ENCODE results near the gene ECSCR. TPM values are rescaled to one million over a fixed set of nuclear protein-coding genes. Genes with fewer than 3 reads are reported as not detected.

Gene ECSCR
- polyA plus RNA-seq, 1 donor from 2014 or later = not detected

DNA sequence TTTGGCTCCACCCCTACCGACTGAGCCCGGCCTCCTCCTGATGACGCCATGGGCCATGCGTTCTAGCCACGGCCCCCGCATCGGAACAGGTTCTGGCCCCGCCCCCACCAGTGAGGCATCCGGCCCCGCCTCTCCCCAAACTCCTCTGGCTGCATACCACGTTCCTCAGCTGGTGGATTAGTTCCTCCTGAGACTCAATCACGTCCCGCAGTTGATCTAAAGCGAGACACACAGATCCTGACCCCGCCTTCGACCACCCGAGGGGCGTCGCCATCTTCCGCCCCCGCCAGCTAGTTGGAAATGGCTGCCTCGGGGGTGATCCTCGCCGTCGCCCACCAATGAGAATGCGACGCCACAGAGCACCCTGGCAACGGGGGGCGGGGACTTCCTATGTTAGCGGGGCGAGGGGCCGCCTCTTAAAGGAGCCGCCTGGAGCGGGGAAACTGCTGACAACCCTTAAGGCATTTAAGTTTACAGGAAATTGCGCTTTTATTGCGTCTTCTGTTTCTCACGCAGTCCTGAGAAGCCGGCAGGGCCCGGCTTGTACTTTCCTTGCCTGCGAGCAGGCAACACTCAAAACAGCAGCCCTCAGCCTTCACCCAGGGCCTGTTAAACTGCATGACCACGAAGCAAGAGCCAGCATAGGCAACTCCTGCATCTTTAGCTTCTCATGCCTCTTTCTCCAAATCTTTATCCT is 58.6 kb downstream of the ECSCR start, which contains the start of gene SPATA24:
Gene SPATA24 (minus strand): TSS at position 303 of the 697 bp plus-strand sequence. CDS start 29 bp downstream, at position 274.
- peak; percentile 89 for TF ChIP-seq MXI1 (conservative IDR thresholded peaks at IDR 0.05; ENCODE audit: poor library complexity, severe bottlenecking)
- TF ChIP-seq TAF1 (IDR thresholded peaks at IDR 0.05; ENCODE audit: low read depth) = no peak
- TF ChIP-seq SMC3 (conservative IDR thresholded peaks at IDR 0.05; ENCODE audit: poor library complexity) = peak; percentile 38
- TF ChIP-seq POLR2AphosphoS5 (IDR thresholded peaks at IDR 0.05) = peak; percentile 68
- no peak for TF ChIP-seq EP300 (conservative IDR thresholded peaks at IDR 0.05; ENCODE audit: poor library complexity, severe bottlenecking)
- no peak for TF ChIP-seq EZH2 (IDR thresholded peaks at IDR 0.05; ENCODE audit: borderline replicate concordance, insufficient read depth, low read length, poor library complexity, severe bottlenecking)

DNA sequence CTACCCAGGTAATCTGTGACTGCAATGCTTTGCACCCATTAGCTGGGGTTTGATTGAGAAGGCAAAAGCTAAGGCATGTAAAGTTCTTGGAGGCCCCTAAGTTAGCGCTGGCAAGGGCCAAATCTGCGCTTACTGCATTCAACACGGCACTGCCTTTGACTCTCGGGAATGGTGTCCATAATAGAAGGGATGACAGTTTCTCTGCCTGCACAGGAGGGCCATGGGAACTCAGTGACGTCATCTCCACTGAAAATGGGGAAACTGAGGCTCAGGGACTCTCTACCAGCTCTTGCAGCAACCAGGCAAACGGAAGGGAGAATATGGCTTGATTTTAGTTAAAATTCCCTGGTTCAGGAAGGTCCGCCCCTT is 59.1 kb downstream of the ECSCR start:
- Histone ChIP-seq H2AFZ (ENCODE audit: low read depth, low read length) (peak overlapping the region; percentile 35), H3K36me3 (ENCODE audit: insufficient read depth, low read length) (no peaks in the 10 kb centered on the region), H4K20me1 (ENCODE audit: insufficient read depth) (no peaks in the 10 kb centered on the region), H3K4me2 (ENCODE audit: low read length) (peak overlapping the region; percentile 90), H3K9ac (ENCODE audit: low read length) (peak overlapping the region; percentile 80), H3K27ac (ENCODE audit: low read length) (peak overlapping the region; percentile 95), H3F3A (ENCODE audit: insufficient read depth, low read length, poor library complexity, severe bottlenecking) (no peaks in the 10 kb centered on the region), H3K79me2 (replicated peaks; ENCODE audit: insufficient read depth, low read length) (no peaks in the 10 kb centered on the region), H3K27me3 (ENCODE audit: insufficient read depth, low read depth, low read length) (no peaks in the 10 kb centered on the region), H3K9me3 (ENCODE audit: low read length) (no peaks in the 10 kb centered on the region), H3K4me3 (ENCODE audit: low read length) (peak overlapping the region; percentile 73), H3K9me2 (ENCODE audit: insufficient read depth, low read length) (no peaks in the 10 kb centered on the region)
- no peak for TF ChIP-seq MXI1 (conservative IDR thresholded peaks at IDR 0.05; ENCODE audit: poor library complexity, severe bottlenecking)
- TF ChIP-seq POLR2AphosphoS5 (IDR thresholded peaks at IDR 0.05) = no peak
- no peak for TF ChIP-seq TAF1 (IDR thresholded peaks at IDR 0.05; ENCODE audit: low read depth)
- TF ChIP-seq RAD21 (conservative IDR thresholded peaks at IDR 0.05) = no peak
- TF ChIP-seq EZH2 (IDR thresholded peaks at IDR 0.05; ENCODE audit: borderline replicate concordance, insufficient read depth, low read length, poor library complexity, severe bottlenecking) = no peak
- TF ChIP-seq, protein P1, sequence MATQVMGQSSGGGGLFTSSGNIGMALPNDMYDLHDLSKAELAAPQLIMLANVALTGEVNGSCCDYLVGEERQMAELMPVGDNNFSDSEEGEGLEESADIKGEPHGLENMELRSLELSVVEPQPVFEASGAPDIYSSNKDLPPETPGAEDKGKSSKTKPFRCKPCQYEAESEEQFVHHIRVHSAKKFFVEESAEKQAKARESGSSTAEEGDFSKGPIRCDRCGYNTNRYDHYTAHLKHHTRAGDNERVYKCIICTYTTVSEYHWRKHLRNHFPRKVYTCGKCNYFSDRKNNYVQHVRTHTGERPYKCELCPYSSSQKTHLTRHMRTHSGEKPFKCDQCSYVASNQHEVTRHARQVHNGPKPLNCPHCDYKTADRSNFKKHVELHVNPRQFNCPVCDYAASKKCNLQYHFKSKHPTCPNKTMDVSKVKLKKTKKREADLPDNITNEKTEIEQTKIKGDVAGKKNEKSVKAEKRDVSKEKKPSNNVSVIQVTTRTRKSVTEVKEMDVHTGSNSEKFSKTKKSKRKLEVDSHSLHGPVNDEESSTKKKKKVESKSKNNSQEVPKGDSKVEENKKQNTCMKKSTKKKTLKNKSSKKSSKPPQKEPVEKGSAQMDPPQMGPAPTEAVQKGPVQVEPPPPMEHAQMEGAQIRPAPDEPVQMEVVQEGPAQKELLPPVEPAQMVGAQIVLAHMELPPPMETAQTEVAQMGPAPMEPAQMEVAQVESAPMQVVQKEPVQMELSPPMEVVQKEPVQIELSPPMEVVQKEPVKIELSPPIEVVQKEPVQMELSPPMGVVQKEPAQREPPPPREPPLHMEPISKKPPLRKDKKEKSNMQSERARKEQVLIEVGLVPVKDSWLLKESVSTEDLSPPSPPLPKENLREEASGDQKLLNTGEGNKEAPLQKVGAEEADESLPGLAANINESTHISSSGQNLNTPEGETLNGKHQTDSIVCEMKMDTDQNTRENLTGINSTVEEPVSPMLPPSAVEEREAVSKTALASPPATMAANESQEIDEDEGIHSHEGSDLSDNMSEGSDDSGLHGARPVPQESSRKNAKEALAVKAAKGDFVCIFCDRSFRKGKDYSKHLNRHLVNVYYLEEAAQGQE (IDR thresholded peaks at IDR 0.05; ENCODE audit: borderline replicate concordance) = peak; percentile 3
- no peak for TF ChIP-seq SMC3 (conservative IDR thresholded peaks at IDR 0.05; ENCODE audit: poor library complexity)

More for the DNA sequence above, 58.6 kb downstream of the ECSCR start, which contains the start of gene SPATA24:
- Histone ChIP-seq H3K4me3 (ENCODE audit: low read length) (peak within 1 kb of the TSS; percentile 73), H3K9me3 (ENCODE audit: low read length) (no peaks in the 10 kb centered on the region), H3K9ac (ENCODE audit: low read length) (peak within 1 kb of the TSS; percentile 80), H3K36me3 (ENCODE audit: insufficient read depth, low read length) (no peaks in the 10 kb centered on the region), H3K4me2 (ENCODE audit: low read length) (peak within 1 kb of the TSS; percentile 96), H2AFZ (ENCODE audit: low read depth, low read length) (peak within 1 kb of the TSS; percentile 80), H3K27me3 (ENCODE audit: insufficient read depth, low read depth, low read length) (no peaks in the 10 kb centered on the region), H3K27ac (ENCODE audit: low read length) (peak within 1 kb of the TSS; percentile 95), H4K20me1 (ENCODE audit: insufficient read depth) (no peaks in the 10 kb centered on the region), H3F3A (ENCODE audit: insufficient read depth, low read length, poor library complexity, severe bottlenecking) (no peaks in the 10 kb centered on the region), H3K79me2 (replicated peaks; ENCODE audit: insufficient read depth, low read length) (no peaks in the 10 kb centered on the region), H3K9me2 (ENCODE audit: insufficient read depth, low read length) (no peaks in the 10 kb centered on the region)

Data from neural cell (in vitro differentiated cells).